IPS-20b (cell line): ENCODE measurements around the gene ZP2.

Source experiments
- H3K27ac ChIP-seq: one replicate; pipeline ENCODE4 v1.5.1; 2013; ENCODE audit warnings: low read length
- H3K27me3 ChIP-seq: 2 replicates; pipeline ENCODE4 v1.6.1; 2013; ENCODE audit warnings: mild to moderate bottlenecking, low read length, inconsistent platforms; ENCODE audit not compliant: insufficient read depth
- H3K36me3 ChIP-seq: 2 replicates; pipeline ENCODE4 v1.6.1; 2013; ENCODE audit warnings: low read depth, mild to moderate bottlenecking, inconsistent platforms, low read length, moderate library complexity; ENCODE audit not compliant: insufficient read depth
- H3K4me1 ChIP-seq: 2 replicates; pipeline ENCODE4 v1.6.1; 2013; ENCODE audit warnings: mild to moderate bottlenecking, control low read depth, inconsistent platforms, low read length, moderate library complexity; ENCODE audit not compliant: insufficient read depth
- H3K4me3 ChIP-seq: 2 replicates; pipeline ENCODE4 v1.5.1; 2013; ENCODE audit warnings: mild to moderate bottlenecking, low read length, inconsistent platforms
- H3K9ac ChIP-seq: 2 replicates; pipeline ENCODE4 v1.6.1; 2013; ENCODE audit warnings: low read depth, mild to moderate bottlenecking, inconsistent platforms, low read length, moderate library complexity
- H3K9me3 ChIP-seq: 2 replicates; pipeline ENCODE4 v1.6.1; 2013; ENCODE audit warnings: mild to moderate bottlenecking, low read depth, low read length, inconsistent platforms; ENCODE audit not compliant: insufficient read depth

ZP2 gene

GRCh38 chr16:21233045-21233520 lies 21.7 kb upstream of the ZP2 start:
- H3K36me3 ChIP-seq: no peaks in the 10 kb centered on the region
- no peak overlapping the region for H3K9ac ChIP-seq
- no peaks in the 10 kb centered on the region for H3K9me3 ChIP-seq
- no peak overlapping the region for H3K27ac ChIP-seq
- H3K4me3 ChIP-seq: no peak overlapping the region
- no peaks in the 10 kb centered on the region for H3K27me3 ChIP-seq
- no peaks in the 10 kb centered on the region for H3K4me1 ChIP-seq

DNA sequence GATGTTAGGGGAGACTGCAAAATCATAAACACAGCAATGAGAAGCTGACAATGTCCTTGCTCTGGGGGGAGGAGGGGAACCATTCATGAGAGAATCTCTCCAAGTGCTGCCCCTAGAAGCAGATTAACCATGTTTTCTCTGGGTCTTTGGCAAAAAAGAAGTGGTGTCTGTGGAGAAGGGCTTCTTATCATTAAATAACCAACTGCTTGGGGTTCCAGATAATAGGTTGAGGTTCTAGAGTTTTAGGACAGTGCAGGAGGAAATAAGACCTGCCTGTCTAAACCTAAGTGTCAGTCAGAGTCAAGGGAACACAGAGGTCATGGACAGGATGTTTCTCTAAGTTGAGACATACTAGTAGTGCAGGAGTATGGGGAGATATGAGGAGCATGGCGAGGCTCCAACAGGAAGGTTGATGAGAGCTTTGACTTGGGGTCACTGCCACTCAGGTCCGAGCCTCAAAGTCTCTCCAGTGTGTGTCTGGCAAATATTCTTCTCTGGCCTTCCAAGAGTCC lies 17.0 kb upstream of the ZP2 start:
- no peaks in the 10 kb centered on the region for H3K9me3 ChIP-seq
- peaks cover 6% of the 10 kb centered on the region; the same call in 1 of the 2 replicates for H3K4me1 ChIP-seq
- H3K36me3 ChIP-seq: no peaks in the 10 kb centered on the region
- H3K27me3 ChIP-seq: no peaks in the 10 kb centered on the region
- H3K4me3 ChIP-seq: no peak overlapping the region
- H3K9ac ChIP-seq: no peak overlapping the region
- H3K27ac ChIP-seq: no peak overlapping the region

DNA sequence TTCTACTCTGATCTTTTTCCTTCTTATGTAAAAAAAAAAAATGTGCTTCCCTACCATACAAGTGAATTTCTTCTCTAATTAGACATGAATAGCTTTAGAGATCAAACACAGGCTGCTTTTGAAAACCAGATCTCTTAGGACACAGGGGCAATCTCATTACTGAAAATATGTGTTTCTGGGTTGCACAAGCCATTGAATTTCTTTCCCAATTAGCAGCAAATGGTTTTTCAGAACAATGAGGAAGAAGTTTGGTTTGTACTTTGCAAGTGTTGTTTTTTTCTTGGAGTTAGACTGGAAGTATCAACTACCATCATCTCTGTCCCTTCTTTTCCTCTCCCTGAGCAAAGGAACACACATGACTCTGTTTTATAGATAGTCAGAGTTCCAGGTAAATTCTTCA lies 16.5 kb upstream of the ZP2 start:
- Histone ChIP-seq H3K27ac (no peak overlapping the region), H3K9me3 (no peaks in the 10 kb centered on the region), H3K9ac (no peak overlapping the region), H3K27me3 (no peaks in the 10 kb centered on the region), H3K4me1 (peaks cover 10% of the 10 kb centered on the region), H3K4me3 (no peak overlapping the region), H3K36me3 (no peaks in the 10 kb centered on the region)

DNA sequence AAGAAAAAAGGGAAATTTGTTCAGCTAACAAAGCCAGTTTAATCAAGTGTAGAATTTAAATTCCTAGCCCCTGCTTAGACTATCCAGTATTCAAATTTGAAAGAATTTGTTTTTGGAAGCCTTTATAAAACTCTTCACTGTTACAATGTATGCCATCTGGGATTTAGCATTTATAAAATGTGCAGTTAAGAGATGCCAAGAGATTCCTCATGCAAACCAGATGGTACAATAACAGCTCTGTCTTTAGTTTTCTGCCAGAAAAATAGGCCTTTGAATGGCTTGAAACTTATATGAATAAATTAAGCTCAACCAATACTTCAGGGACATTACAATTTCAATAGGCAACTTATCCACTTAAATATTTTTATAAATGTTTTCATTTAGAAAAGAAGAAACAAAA lies 15.4 kb upstream of the ZP2 start:
- Histone ChIP-seq H3K4me1 (peaks cover 17% of the 10 kb centered on the region), H3K9me3 (no peaks in the 10 kb centered on the region), H3K27me3 (no peaks in the 10 kb centered on the region)

GRCh38 chr16:21224800-21225199 lies 13.4 kb upstream of the ZP2 start:
- Histone ChIP-seq H3K4me3 (no peak overlapping the region), H3K36me3 (no peaks in the 10 kb centered on the region), H3K9me3 (no peaks in the 10 kb centered on the region), H3K27ac (no peak overlapping the region), H3K4me1 (peaks cover 31% of the 10 kb centered on the region), H3K9ac (no peak overlapping the region), H3K27me3 (no peaks in the 10 kb centered on the region)

More for the DNA sequence above, 15.4 kb upstream of the ZP2 start:
- H3K9ac ChIP-seq: no peak overlapping the region
- H3K36me3 ChIP-seq: no peaks in the 10 kb centered on the region
- H3K4me3 ChIP-seq: no peak overlapping the region
- H3K27ac ChIP-seq: no peak overlapping the region

DNA sequence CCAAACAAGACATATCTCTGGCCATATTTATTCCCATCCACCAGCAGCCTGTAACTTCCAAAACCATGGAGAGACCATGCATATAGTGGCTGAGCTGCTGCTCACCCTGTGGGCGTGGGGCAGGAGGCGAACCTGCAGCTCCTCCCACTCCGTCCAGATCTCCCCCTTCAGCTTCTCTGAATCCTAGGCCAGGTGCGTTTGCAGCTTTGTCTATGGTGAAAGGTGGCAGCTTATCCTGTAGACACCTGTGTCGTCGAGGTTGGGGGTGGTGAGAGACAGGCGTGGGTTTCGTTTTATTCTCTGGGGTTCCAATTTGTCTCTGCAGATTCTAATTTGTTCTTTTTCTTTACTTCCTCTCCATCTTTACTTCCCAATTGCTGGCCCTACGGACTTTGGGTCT lies 12.4 kb upstream of the ZP2 start:
- Histone ChIP-seq H3K9me3 (no peaks in the 10 kb centered on the region), H3K27me3 (no peaks in the 10 kb centered on the region), H3K9ac (no peak overlapping the region), H3K27ac (no peak overlapping the region), H3K4me1 (peaks cover 31% of the 10 kb centered on the region), H3K4me3 (no peak overlapping the region), H3K36me3 (no peaks in the 10 kb centered on the region)

DNA sequence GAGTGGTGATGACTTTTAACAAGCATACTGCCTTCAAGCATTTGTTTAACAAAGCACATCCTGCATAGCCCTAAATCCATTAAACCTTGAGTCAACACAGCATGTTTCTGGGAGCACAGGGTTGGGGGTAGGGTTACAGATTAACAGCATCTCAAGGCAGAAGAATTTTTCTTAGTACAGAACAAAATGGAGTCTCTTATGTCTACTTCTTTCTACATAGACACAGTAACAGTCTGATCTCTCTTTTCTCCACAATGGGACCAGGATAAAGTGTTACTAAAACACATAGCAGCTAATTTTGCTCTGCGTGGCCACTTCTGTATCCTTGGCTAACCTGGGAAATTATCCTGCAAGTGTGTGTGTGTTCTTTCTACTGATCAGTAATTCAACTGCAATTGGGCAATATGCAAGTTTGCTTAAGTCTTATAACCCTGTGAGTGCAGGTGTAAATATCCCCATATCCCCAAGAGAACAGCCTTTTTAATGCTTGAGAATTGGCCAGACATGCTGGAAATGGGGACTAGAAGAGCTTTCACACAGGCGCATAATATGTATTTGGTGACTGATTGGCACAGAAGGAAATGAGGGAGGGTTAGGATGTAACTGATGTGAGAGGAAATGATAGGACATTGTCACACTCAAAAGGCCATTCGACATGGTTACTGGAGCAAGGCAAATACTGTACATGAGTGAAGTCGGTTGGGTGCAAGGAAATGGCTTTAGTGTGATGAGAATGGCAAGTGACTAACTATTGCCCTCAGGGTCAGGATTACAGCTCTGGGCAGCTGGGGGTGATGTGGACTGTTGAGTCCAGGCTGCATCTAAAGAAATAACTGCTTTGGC lies 11.3 kb upstream of the ZP2 start:
- H3K36me3 ChIP-seq: no peaks in the 10 kb centered on the region
- peaks cover 31% of the 10 kb centered on the region for H3K4me1 ChIP-seq
- H3K27ac ChIP-seq: no peak overlapping the region
- H3K9ac ChIP-seq: no peak overlapping the region
- peak overlapping the region; percentile 9; the same call in 1 of the 2 replicates for H3K4me3 ChIP-seq
- H3K9me3 ChIP-seq: no peaks in the 10 kb centered on the region
- no peaks in the 10 kb centered on the region for H3K27me3 ChIP-seq

DNA sequence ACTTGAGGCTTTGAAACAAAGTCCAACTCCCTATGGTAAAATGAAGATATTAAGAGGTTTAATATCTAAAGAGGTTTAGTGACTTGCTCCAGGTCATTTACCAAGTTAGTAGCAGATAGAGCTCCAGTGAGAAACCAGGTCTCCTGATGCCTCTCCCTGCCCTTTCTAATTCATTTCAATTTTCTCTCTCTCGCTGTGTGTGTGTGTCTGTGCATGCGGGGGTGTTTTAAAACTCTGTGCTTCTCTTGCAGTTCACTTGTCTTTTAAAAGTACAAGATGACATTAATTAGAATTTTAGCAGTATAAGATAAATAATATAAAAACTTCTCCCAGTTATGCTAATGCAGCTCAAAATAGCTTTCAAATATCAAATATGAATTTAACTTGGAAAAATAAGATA lies 8.2 kb upstream of the ZP2 start:
- Histone ChIP-seq H3K36me3 (no peaks in the 10 kb centered on the region), H3K4me1 (peaks cover 31% of the 10 kb centered on the region), H3K9me3 (no peaks in the 10 kb centered on the region), H3K27me3 (no peaks in the 10 kb centered on the region), H3K4me3 (no peak overlapping the region), H3K9ac (no peak overlapping the region), H3K27ac (no peak overlapping the region)

DNA sequence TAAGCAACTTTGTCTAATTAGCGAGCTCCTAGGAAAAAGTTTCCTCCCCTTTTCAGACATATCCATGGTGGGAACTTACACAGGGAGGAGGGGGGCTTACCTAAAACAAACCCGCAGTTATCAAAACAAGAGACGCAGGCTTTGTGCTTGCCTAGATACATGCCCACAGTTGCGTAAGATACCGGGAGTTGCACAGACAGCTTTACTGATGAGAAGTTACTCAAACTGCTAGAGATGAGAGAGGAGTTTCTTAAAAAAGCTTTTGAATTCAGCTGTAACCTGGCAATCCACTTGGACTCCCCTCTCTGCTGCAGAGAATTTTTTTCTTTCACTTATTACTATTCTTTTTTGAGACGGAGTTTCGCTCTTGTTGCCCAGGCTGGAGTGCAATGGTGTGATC lies 6.8 kb upstream of the ZP2 start:
- no peaks in the 10 kb centered on the region for H3K36me3 ChIP-seq
- no peak overlapping the region for H3K9ac ChIP-seq
- no peaks in the 10 kb centered on the region for H3K27me3 ChIP-seq
- H3K9me3 ChIP-seq: no peaks in the 10 kb centered on the region
- no peak overlapping the region for H3K27ac ChIP-seq
- H3K4me3 ChIP-seq: no peak overlapping the region
- H3K4me1 ChIP-seq: peaks cover 24% of the 10 kb centered on the region

GRCh38 chr16:21217121-21217520 lies 5.7 kb upstream of the ZP2 start:
- no peaks in the 10 kb centered on the region for H3K9me3 ChIP-seq
- no peaks in the 10 kb centered on the region for H3K36me3 ChIP-seq
- no peak overlapping the region for H3K4me3 ChIP-seq
- no peak overlapping the region for H3K27ac ChIP-seq
- no peaks in the 10 kb centered on the region for H3K27me3 ChIP-seq
- no peak overlapping the region for H3K9ac ChIP-seq
- peaks cover 17% of the 10 kb centered on the region; the same call in 1 of the 2 replicates for H3K4me1 ChIP-seq

DNA sequence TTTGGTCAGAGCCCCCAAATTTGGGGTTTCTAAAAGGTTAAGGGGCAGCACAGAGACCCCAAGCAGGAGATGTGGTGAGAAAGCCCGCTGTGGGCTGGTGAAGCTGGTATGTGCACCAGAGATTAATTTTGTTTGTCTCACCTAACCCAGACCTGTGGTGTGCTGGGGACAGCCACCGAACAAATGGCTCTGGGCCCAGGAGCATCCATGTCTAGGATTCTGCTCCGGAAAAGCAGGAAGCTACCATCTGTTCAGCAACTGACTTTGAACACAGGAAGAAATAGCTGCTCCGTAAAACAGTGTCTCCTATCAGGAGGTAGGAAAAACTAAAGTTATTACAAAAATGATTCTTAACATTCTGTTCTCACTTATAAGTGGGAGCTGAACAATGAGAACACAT lies 2.7 kb upstream of the ZP2 start:
- Histone ChIP-seq H3K27me3 (no peaks in the 10 kb centered on the region), H3K27ac (no peak overlapping the region), H3K4me1 (no peaks in the 10 kb centered on the region), H3K9me3 (no peaks in the 10 kb centered on the region), H3K9ac (no peak overlapping the region), H3K36me3 (no peaks in the 10 kb centered on the region), H3K4me3 (no peak overlapping the region)
